ENCODE measurements around the gene USP8.
"Not testable (repeated sequence)": the region's sequence is repeated elsewhere in the genome, so short reads cannot be mapped to it uniquely, and the experiment has no call there.

The USP8 gene
- long read RNA-seq, donor 1, partial matches to known transcripts: 0 of 1 reads
- long read RNA-seq, donor 1, other reads (novel, unspliced or antisense): 0 of 1 reads
- long read RNA-seq, donor 2: 0 reads
- long read RNA-seq, donor 3, partial matches to known transcripts: 0 of 3 reads
- long read RNA-seq, donor 3, other reads (novel, unspliced or antisense): 0 of 3 reads
- long read RNA-seq, donor 4: 0 reads
- long read RNA-seq, donor 5, partial matches to known transcripts: 0 of 2 reads
- long read RNA-seq, donor 5, other reads (novel, unspliced or antisense): 0 of 2 reads
- long read RNA-seq, donor 6, partial matches to known transcripts: 0 of 1 reads
- long read RNA-seq, donor 6, other reads (novel, unspliced or antisense): 0 of 1 reads
- long read RNA-seq, donor 7: 0 reads
- long read RNA-seq, donor 8: 0 reads

- peak; percentile 96 for DNase-seq
These were observed at the start of gene USP8 for GRCh38 chr15:50424066-50424890. Gene USP8 (plus strand): TSS chr15:50424405. CDS start chr15:50439074, 14,669 bp downstream.

GRCh38 chr15:50377867-50378751, 46.1 kb upstream of the USP8 start:
- no peak for DNase-seq

GRCh38 chr15:50378776-50379175, 45.4 kb upstream of the USP8 start:
- no peak for DNase-seq

GRCh38 chr15:50379413-50379812, 44.8 kb upstream of the USP8 start:
- not testable (repeated sequence) for DNase-seq

GRCh38 chr15:50380089-50380488, 44.1 kb upstream of the USP8 start:
- no peak for DNase-seq

- no peak for DNase-seq
These were observed 42.8 kb upstream of the USP8 start for GRCh38 chr15:50381438-50381837.

- not testable (repeated sequence) for DNase-seq
These were observed 41.8 kb upstream of the USP8 start for GRCh38 chr15:50382408-50382807.

GRCh38 chr15:50390554-50391264, 33.5 kb upstream of the USP8 start:
- no peak for DNase-seq

- not testable (repeated sequence) for DNase-seq
These were observed 32.6 kb upstream of the USP8 start for GRCh38 chr15:50391561-50391960.

GRCh38 chr15:50411870-50412269, 12.3 kb upstream of the USP8 start:
- no peak for DNase-seq

GRCh38 chr15:50414624-50415023, 9.6 kb upstream of the USP8 start:
- DNase-seq: no peak

- no peak for DNase-seq
These were observed 8.3 kb upstream of the USP8 start for GRCh38 chr15:50415752-50416404.

- DNase-seq: no peak
These were observed 7.3 kb upstream of the USP8 start for GRCh38 chr15:50416890-50417289.

GRCh38 chr15:50418041-50418583, 6.1 kb upstream of the USP8 start:
- DNase-seq: no peak

GRCh38 chr15:50425219-50425618, 1.0 kb downstream of the USP8 start:
- no peak for DNase-seq

- DNase-seq: not testable (repeated sequence)
These were observed 1.6 kb downstream of the USP8 start for GRCh38 chr15:50425678-50426246.

- no peak for DNase-seq
These were observed 2.2 kb downstream of the USP8 start for GRCh38 chr15:50426428-50426827.

- no peak for DNase-seq
These were observed 7.0 kb downstream of the USP8 start for GRCh38 chr15:50431204-50431603.

- no peak for DNase-seq
These were observed 8.0 kb downstream of the USP8 start for GRCh38 chr15:50432230-50432629.

- DNase-seq: no peak
These were observed 11.6 kb downstream of the USP8 start for GRCh38 chr15:50435772-50436171.

Measured in right kidney (tissue), 9 donors.